Keratinocyte (primary cell): ENCODE data around the gene CLEC7A. TPM values are rescaled to one million over a fixed set of nuclear protein-coding genes. Genes with fewer than 3 reads are reported as not detected.

Source experiments
- DNase-seq: peaks from one replicate; pipeline ENCODE4 v3.0.0-alpha.2; 2011; ENCODE audit warnings: low read depth, missing footprints, low spot score
- FAIRE-seq: peaks from 2 replicates; lab custom pipeline; 2011; peaks lifted over from hg19 to GRCh38; lab: Jason Lieb, UNC
- H2AFZ ChIP-seq: 2 replicates; pipeline ENCODE4 v1.6.0; 2012; ENCODE audit warnings: low read length, control low read depth, inconsistent platforms; ENCODE audit not compliant: control insufficient read depth
- H3K27ac ChIP-seq: 2 replicates; pipeline ENCODE4 v1.5.1; 2011; ENCODE audit warnings: low read length; ENCODE audit not compliant: control insufficient read depth, insufficient read depth
- H3K27me3 ChIP-seq: 3 replicates; pipeline ENCODE4 v1.6.0; 2011; ENCODE audit warnings: low read length; ENCODE audit not compliant: control insufficient read depth, insufficient read depth; ENCODE audit errors: extremely low read depth
- H3K36me3 ChIP-seq, 2 experiments: 2 replicates in 1 of 2; 3 replicates in 1 of 2; pipeline ENCODE4 v1.5.1; 2011; ENCODE audit warnings: low read length in 2 of 2, mild to moderate bottlenecking in 1 of 2; ENCODE audit not compliant: control insufficient read depth in 2 of 2, insufficient read depth in 2 of 2; ENCODE audit errors: extremely low read depth in 1 of 2
- H3K4me1 ChIP-seq: 3 replicates; pipeline ENCODE4 v1.5.1; 2011; ENCODE audit warnings: low read length; ENCODE audit not compliant: control insufficient read depth, insufficient read depth; ENCODE audit errors: extremely low read depth
- H3K4me2 ChIP-seq: 3 replicates; pipeline ENCODE4 v1.6.0; 2011; ENCODE audit warnings: low read depth, low read length; ENCODE audit not compliant: control insufficient read depth, insufficient read depth; ENCODE audit errors: extremely low read depth
- H3K4me3 ChIP-seq, 3 experiments: fragments of 200-600 bp in 1 of 3; sonication (generic) in 1 of 3; 2 replicates in 2 of 3; 3 replicates in 1 of 3; pipeline ENCODE4 v1.5.1; 2011 to 2016; ENCODE audit warnings: low read length in 3 of 3, mild to moderate bottlenecking in 3 of 3, control low read depth in 2 of 3, inconsistent platforms in 1 of 3, low read depth in 1 of 3, mixed read lengths in 1 of 3, mixed run types in 1 of 3, moderate library complexity in 1 of 3; ENCODE audit not compliant: control insufficient read depth in 2 of 3, insufficient read depth in 2 of 3; ENCODE audit errors: extremely low read depth in 1 of 3
- H3K79me2 ChIP-seq: 2 replicates; pipeline ENCODE4 v1.6.0; 2012; ENCODE audit warnings: low read length; ENCODE audit not compliant: control insufficient read depth, insufficient read depth
- H3K9ac ChIP-seq: 3 replicates; pipeline ENCODE4 v1.6.0; 2011; ENCODE audit warnings: low read length; ENCODE audit not compliant: control insufficient read depth, insufficient read depth; ENCODE audit errors: extremely low read depth
- H3K9me1 ChIP-seq: 3 replicates; pipeline ENCODE4 v1.6.0; 2011; ENCODE audit warnings: low read length; ENCODE audit not compliant: control insufficient read depth, insufficient read depth; ENCODE audit errors: extremely low read depth
- H3K9me3 ChIP-seq: 2 replicates; pipeline ENCODE4 v1.5.1; 2012; ENCODE audit warnings: low read depth, low read length; ENCODE audit not compliant: control insufficient read depth
- H4K20me1 ChIP-seq: 3 replicates; pipeline ENCODE4 v1.6.0; 2011; ENCODE audit warnings: low read length; ENCODE audit not compliant: control insufficient read depth, insufficient read depth; ENCODE audit errors: extremely low read depth
- EZH2 ChIP-seq: IDR thresholded peaks from one replicate; pipeline ENCODE4 v1.6.1; 2012; ENCODE audit warnings: inconsistent platforms, mild to moderate bottlenecking, low read length, moderate library complexity
- dilution Hi-C: fragments of 300-500 bp; cut with MboI; formaldehyde crosslinking; loops from one replicate; pipeline ENCODE4 v1.7.0; 2020; ENCODE audit warnings: low sequenced_read_pairs; ENCODE audit not compliant: extremely low pct_ligation_motif_present
- polyA plus RNA-seq, 5 experiments: library from polyadenylated mRNA; depleted of rRNA in 3 of 5; stranded (reverse) in 3 of 5; stranded (forward) in 1 of 5; unstranded in 1 of 5; fragments of >200 nt; gene quantifications; 1 replicate in 1 of 5; 2 replicates in 3 of 5; 3 replicates in 1 of 5; pipeline versions ENCODE4 v1.2.1 to v1.2.3, GENCODE V29; 2011 to 2012; ENCODE audit warnings: missing spikeins in 2 of 5, low read depth in 1 of 5, low replicate concordance in 1 of 5
- TF ChIP-seq, protein P1 (sequence below), 3 experiments: IDR thresholded peaks in 1 of 3; conservative IDR thresholded peaks in 1 of 3; optimal IDR thresholded peaks in 1 of 3; 2 replicates in 2 of 3; 3 replicates in 1 of 3; pipeline versions ENCODE3 to v1.5.1; 2011; ENCODE audit warnings: low read length in 3 of 3, mild to moderate bottlenecking in 3 of 3, moderate library complexity in 2 of 3, control low read depth in 1 of 3, inconsistent platforms in 1 of 3; ENCODE audit not compliant: insufficient read depth in 2 of 3; ENCODE audit errors: extremely low read depth in 1 of 3

CLEC7A gene
- polyA plus RNA-seq, 1 donor (not counting 4 experiments of a cell fraction or from before 2014, with no cell fraction given) = 0.62 TPM

DNA sequence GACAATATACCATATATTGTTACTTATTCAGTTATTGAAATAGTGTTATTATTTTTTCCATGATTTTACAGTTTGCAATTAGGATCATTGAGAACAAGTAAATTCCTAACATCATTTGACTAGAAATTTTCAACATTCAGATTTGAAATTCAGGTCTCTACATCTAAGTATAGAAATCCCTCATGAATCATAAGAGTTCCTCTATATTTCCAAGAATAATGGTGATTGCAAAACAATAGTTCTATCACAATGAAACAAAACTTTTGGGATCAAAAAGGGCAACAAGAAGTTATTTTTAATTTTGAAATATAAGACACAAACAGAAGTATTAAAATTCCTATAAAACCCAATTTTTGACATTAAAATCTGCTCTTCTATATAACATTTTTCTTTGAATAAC, 42.0 kb downstream of the CLEC7A start:
- Histone ChIP-seq H3K4me3 (no peak overlapping the region), H3K4me1 (no peaks in the 10 kb centered on the region), H3K9me3 (no peaks in the 10 kb centered on the region), H3K9me1 (no peaks in the 10 kb centered on the region), H3K79me2 (no peaks in the 10 kb centered on the region), H3K9ac (no peak overlapping the region), H3K27me3 (no peaks in the 10 kb centered on the region), H2AFZ (no peak overlapping the region), H3K4me2 (no peak overlapping the region), H3K27ac (no peak overlapping the region), H4K20me1 (no peaks in the 10 kb centered on the region), H3K36me3 (no peaks in the 10 kb centered on the region)
- FAIRE-seq = no peak
- DNase-seq = no peak
- TF ChIP-seq, protein P1, sequence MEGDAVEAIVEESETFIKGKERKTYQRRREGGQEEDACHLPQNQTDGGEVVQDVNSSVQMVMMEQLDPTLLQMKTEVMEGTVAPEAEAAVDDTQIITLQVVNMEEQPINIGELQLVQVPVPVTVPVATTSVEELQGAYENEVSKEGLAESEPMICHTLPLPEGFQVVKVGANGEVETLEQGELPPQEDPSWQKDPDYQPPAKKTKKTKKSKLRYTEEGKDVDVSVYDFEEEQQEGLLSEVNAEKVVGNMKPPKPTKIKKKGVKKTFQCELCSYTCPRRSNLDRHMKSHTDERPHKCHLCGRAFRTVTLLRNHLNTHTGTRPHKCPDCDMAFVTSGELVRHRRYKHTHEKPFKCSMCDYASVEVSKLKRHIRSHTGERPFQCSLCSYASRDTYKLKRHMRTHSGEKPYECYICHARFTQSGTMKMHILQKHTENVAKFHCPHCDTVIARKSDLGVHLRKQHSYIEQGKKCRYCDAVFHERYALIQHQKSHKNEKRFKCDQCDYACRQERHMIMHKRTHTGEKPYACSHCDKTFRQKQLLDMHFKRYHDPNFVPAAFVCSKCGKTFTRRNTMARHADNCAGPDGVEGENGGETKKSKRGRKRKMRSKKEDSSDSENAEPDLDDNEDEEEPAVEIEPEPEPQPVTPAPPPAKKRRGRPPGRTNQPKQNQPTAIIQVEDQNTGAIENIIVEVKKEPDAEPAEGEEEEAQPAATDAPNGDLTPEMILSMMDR (optimal IDR thresholded peaks at IDR 0.05 in 1 of 3, IDR thresholded peaks at IDR 0.05 in 1 of 3, conservative IDR thresholded peaks at IDR 0.05 in 1 of 3; ENCODE audit: extremely low read depth in 1 of 3, insufficient read depth in 2 of 3, low read length in 3 of 3) = no peak
- TF ChIP-seq EZH2 = no peak
- dilution Hi-C loops = no loop called here

DNA sequence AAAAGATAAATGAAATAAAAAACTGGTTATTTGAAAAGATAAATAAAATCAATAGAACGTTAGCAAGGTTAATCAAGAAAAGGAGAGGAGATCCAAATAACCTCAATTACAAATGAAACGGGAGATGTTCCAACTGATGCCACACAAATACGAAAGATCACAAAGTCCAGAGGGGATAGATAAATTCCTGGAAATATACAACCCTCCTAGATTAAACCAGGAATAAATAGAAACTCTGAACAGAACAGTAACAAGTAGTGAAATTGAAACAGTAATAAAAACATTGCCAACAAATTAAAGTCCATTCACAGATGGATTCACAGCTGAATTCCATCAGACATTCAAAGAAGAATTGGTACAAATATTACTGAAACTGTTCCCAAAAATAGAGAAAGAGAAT, 43.6 kb downstream of the CLEC7A start:
- Histone ChIP-seq H3K36me3 (no peaks in the 10 kb centered on the region), H3K4me1 (no peaks in the 10 kb centered on the region), H4K20me1 (no peaks in the 10 kb centered on the region), H3K4me3 (no peak overlapping the region), H3K4me2 (no peak overlapping the region), H2AFZ (no peak overlapping the region), H3K9ac (no peak overlapping the region), H3K27me3 (no peaks in the 10 kb centered on the region), H3K79me2 (no peaks in the 10 kb centered on the region), H3K27ac (no peak overlapping the region), H3K9me3 (no peaks in the 10 kb centered on the region), H3K9me1 (no peaks in the 10 kb centered on the region)
- FAIRE-seq (no peak), DNase-seq (no peak)
- no peak for TF ChIP-seq EZH2
- TF ChIP-seq, protein P1 (optimal IDR thresholded peaks at IDR 0.05 in 1 of 3, IDR thresholded peaks at IDR 0.05 in 1 of 3, conservative IDR thresholded peaks at IDR 0.05 in 1 of 3; ENCODE audit: extremely low read depth in 1 of 3, insufficient read depth in 2 of 3, low read length in 3 of 3) = no peak
- dilution Hi-C loops = no loop called here
